Stimulated activated CD4-positive, alpha-beta T cell treated with anti-CD3 and anti-CD28 coated beads, TNF-alpha, amount 100 ng/mL, for 4 hours (primary cell): ENCODE data around the gene CCNE1.
"Not testable (repeated sequence)": the region's sequence is repeated elsewhere in the genome, so short reads cannot be mapped to it uniquely, and the experiment has no call there.

Experiments used
- DNase-seq, 3 experiments: peaks; one replicate each; pipeline ENCODE4 v3.0.0-alpha.2; 2020; ENCODE audit warnings: low read depth in 3 of 3

The CCNE1 gene

DNA sequence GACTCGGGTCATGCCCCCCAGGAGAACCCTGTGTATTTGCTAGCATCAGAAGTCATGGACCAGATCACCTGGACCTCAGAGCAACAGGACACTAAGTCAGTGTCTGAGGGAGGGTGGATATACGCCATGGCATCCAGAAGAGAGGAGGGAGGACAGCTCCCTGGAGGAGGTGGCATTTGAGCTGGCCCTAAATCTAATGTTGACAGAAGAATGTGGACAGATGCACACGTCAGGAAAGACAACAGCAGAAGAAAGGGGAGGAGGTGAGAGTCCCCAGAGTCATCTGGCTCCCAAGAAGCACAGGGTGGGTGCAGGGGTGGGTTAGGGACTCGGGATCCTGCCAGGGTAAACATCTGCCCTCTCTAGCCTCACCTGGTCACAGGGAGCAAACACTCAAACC is 24.5 kb upstream of the CCNE1 start:
- DNase-seq: no peak

DNA sequence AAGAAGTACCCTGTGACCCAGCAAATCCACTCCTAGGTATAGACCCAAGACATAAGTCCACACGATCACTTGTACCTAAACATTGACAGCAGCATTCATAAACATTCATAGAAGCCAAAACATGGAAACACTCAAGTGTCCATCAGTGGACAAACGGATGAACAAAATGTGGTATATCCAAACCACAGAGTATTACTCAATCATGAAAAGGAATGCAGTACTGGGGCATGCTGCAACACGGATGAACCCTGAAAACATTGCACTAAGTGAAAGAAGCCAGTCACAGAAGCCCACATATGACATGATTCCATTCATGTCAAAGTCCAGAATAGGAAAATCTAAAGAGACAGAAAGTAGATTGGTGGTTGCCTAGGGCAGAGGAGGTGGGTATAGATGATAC is 22.8 kb upstream of the CCNE1 start:
- no peak for DNase-seq

DNA sequence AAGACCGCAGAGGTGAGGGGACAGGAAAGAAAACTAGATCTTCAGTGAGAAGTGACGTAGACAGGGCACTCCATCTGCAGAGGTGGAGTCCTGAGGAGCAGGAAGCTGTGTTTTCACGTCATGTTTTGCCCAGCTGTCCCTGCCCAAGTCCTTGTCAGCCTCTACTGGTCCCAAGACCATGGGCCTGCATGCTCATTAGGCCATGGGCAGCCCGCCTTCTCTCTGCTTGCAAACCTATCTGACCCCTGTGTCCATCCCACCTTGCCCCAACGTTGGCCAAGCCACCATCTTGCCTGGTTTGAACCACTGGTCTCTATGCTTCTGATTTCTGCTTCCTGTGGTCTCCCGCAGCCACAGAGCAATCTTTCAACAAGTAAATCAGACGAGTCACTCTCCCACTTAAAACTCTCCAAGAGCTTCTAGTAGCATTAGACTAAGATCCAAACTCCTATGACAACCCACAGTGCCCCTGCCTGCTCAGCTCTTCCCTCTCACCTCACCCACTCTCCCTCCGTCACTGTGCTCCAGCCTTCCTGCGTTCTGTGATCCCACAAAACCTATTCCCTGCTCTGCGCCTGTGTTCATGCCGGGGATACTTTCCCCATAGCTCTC is 18.6 kb upstream of the CCNE1 start:
- no peak for DNase-seq

- DNase-seq: not testable (repeated sequence)
Observed at GRCh38 chr19:29794490-29794889, 17.3 kb upstream of the CCNE1 start.

- no peak for DNase-seq
Observed at GRCh38 chr19:29795461-29796172, 16.2 kb upstream of the CCNE1 start.

DNA sequence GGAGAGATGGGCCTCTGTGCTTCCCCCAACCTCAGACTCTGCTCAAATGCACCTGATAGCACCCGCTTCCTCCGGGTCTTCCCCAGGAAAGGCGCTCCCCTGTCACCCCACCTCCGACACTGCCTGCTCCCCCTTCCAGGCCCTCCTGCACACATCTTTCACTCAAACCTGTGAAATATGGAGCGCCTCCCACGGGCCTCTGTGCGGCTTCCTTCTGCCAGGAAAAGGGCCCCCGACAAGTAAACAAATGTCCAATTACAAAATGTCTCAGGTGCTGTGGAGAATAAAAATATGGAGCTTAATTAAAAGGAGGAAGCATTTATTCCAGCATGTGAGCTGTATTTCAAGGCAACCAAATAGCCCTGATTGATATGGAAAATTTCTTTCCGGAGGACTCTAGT is 15.6 kb upstream of the CCNE1 start:
- no peak for DNase-seq

- no peak for DNase-seq
Observed at GRCh38 chr19:29798774-29799497, 12.9 kb upstream of the CCNE1 start.

DNA sequence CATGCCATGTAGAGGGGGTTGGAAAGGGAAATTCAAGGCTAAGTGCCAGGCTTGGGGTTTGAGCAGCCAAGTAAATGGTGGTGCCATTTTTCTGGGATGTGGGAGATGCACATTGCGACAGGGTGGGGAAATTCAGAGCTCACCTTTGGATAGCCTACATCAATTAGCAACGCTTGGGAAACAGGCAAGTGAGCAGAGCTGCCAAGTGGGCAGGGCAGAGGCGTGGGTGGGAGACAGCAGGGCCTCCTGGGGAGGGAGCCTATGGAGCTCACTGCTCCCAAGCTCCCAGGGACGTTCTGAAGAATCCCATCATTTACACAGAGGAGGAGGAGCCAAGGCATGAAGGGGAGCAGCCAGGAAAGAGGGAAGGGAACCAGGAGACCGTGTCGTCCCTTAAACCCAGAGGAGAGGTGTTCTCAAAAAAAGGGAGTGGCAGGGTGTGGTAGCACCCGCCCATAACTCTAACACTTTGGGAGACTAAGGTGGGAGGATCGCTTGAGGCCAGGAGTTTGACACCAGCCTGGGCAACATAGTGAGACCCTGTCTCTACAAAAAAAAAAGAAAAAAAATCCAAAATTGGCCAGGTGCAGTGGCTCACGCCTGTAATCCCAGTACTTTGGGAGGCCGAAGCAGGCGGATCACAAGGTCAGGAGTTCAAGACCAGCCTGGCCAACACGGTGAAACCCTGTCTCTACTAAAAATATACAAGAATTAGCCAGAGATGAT is 11.5 kb upstream of the CCNE1 start:
- DNase-seq: no peak

- not testable (repeated sequence) for DNase-seq
Observed at GRCh38 chr19:29803951-29804350, 7.8 kb upstream of the CCNE1 start.

- no peak for DNase-seq
Observed at GRCh38 chr19:29804493-29804892, 7.3 kb upstream of the CCNE1 start.

GRCh38 chr19:29805031-29805965 is 6.5 kb upstream of the CCNE1 start:
- DNase-seq: no peak

- no peak for DNase-seq
Observed at GRCh38 chr19:29806098-29806866, 5.5 kb upstream of the CCNE1 start.

- DNase-seq: no peak
Observed at GRCh38 chr19:29807178-29807577, 4.6 kb upstream of the CCNE1 start.

GRCh38 chr19:29807870-29808405 is 3.9 kb upstream of the CCNE1 start:
- DNase-seq: no peak

GRCh38 chr19:29809795-29810503 is 1.8 kb upstream of the CCNE1 start:
- DNase-seq: no peak

DNA sequence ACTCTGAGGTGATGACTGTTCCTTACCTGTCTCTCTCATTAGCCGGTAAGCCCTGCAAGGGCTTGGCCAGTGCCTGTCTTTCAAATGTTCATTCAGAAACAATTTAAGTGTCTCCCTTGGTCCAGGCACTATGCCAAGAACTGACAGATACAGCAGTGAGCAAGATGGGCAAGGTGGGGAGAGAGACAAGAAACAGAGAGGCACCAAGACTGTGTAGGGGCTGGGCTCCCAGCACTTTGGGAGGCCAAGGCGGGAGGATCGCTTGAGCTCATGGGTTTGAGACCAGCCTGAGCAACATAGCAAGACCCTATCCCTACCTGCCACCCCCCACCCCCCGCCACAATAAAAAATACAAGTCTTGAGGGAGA is 1.3 kb upstream of the CCNE1 start:
- DNase-seq: no peak

- no peak for DNase-seq
Observed at GRCh38 chr19:29812080-29812880, 489 bp downstream of the CCNE1 start.

- no peak for DNase-seq
Observed at GRCh38 chr19:29812881-29813275, 1.1 kb downstream of the CCNE1 start.

- DNase-seq: no peak
Observed at GRCh38 chr19:29813642-29814041, 1.9 kb downstream of the CCNE1 start.
